OCI-LY7 (cell line): ENCODE measurements around the gene SMPD2. TPM values are rescaled to one million over a fixed set of nuclear protein-coding genes. Genes with fewer than 3 reads are reported as not detected.

Experiments
- BruUV-seq: library from RNA; stranded (reverse); fragments of 400-500 nt; replicated peaks from 2 replicates; lab custom pipeline; 2021; lab: Mats Ljungman, UMichigan
- CTCF ChIA-PET: fragments of 300-600 bp; sonication (Branson Sonifier 250); formaldehyde crosslinking; loops from one replicate; lab custom pipeline; 2022; ENCODE audit warnings: antibody characterized with exemption; ENCODE audit not compliant: unreplicated experiment; lab: Charles Lee
- POLR2A ChIA-PET: fragments of 300-600 bp; sonication (Branson Sonifier 250); formaldehyde crosslinking; loops from one replicate; lab custom pipeline; 2022; ENCODE audit warnings: antibody characterized with exemption; lab: Charles Lee
- DNase-seq: peaks from one replicate; pipeline ENCODE4 v3.0.0-alpha.2; 2015; ENCODE audit warnings: low spot score
- H2AFZ ChIP-seq: fragments of 200-600 bp; sonication (generic), shearing (Covaris generic); 2 replicates; pipeline ENCODE4 v1.6.1; 2014; ENCODE audit warnings: mild to moderate bottlenecking, antibody characterized with exemption, low read length, moderate library complexity
- H3K27ac ChIP-seq: fragments of 200-600 bp; sonication (generic); 2 replicates; pipeline ENCODE4 v1.5.1; 2014; ENCODE audit warnings: mixed run types, low read depth, mild to moderate bottlenecking, moderate library complexity, low read length, inconsistent platforms; ENCODE audit not compliant: poor library complexity, severe bottlenecking
- H3K36me3 ChIP-seq: fragments of 200-600 bp; sonication (generic); 2 replicates; pipeline ENCODE4 v1.6.1; 2014; ENCODE audit warnings: mild to moderate bottlenecking, antibody characterized with exemption, low read length, moderate library complexity, mixed read lengths; ENCODE audit not compliant: insufficient read depth
- H3K4me1 ChIP-seq: fragments of 200-600 bp; sonication (generic); 2 replicates; pipeline ENCODE4 v1.5.1; 2014; ENCODE audit warnings: mild to moderate bottlenecking, low read length; ENCODE audit not compliant: insufficient read depth, poor library complexity, severe bottlenecking
- H3K4me2 ChIP-seq: fragments of 200-600 bp; sonication (generic); 2 replicates; pipeline ENCODE4 v1.6.1; 2014; ENCODE audit warnings: mild to moderate bottlenecking, low read length
- H3K4me3 ChIP-seq: fragments of 200-600 bp; sonication (generic); 2 replicates; pipeline ENCODE4 v1.5.1; 2014; ENCODE audit warnings: mild to moderate bottlenecking, low read depth, low read length; ENCODE audit not compliant: poor library complexity, severe bottlenecking
- H3K79me2 ChIP-seq: fragments of 200-600 bp; sonication (generic); 2 replicates; pipeline ENCODE4 v1.6.1; 2016; ENCODE audit warnings: low read depth, mild to moderate bottlenecking, low read length, moderate library complexity, mixed read lengths; ENCODE audit not compliant: insufficient read depth
- H3K9me2 ChIP-seq: fragments of 200-600 bp; sonication (generic); 2 replicates; pipeline ENCODE4 v1.6.1; 2016; ENCODE audit warnings: mild to moderate bottlenecking, low read length, mixed read lengths; ENCODE audit not compliant: insufficient read depth
- H3K9me3 ChIP-seq: fragments of 200-600 bp; sonication (generic); 2 replicates; pipeline ENCODE4 v1.6.1; 2014; ENCODE audit warnings: mild to moderate bottlenecking, mixed run types, low read length, mixed read lengths
- H4K20me1 ChIP-seq: fragments of 200-600 bp; sonication (generic); 2 replicates; pipeline ENCODE4 v1.6.1; 2014; ENCODE audit warnings: mild to moderate bottlenecking, antibody characterized with exemption, low read length, moderate library complexity, mixed read lengths; ENCODE audit not compliant: insufficient read depth
- EZH2phosphoT487 ChIP-seq: fragments of 200-600 bp; sonication (generic); IDR thresholded peaks from 2 replicates; pipeline ENCODE4 v1.6.1; 2018; ENCODE audit warnings: low read depth, borderline replicate concordance, mild to moderate bottlenecking, mixed run types, antibody characterized with exemption, low read length, moderate library complexity, mixed read lengths
- intact Hi-C: fragments of 100-400 bp; cut with micrococcal nuclease; formaldehyde crosslinking; loops from one replicate; pipeline ENCODE4 v1.10.0; 2022; ENCODE audit not compliant: unreplicated experiment
- total RNA-seq, 2 experiments: library from RNA; depleted of rRNA in 1 of 2; stranded (reverse); fragments of >200 nt in 1 of 2; shearing (Covaris generic) in 1 of 2; gene quantifications; 2 replicates each; pipeline ENCODE4 v1.2.3, GENCODE V29; 2014 to 2022
- TF ChIP-seq, protein P1 (sequence below): fragments of 200-600 bp; sonication (generic); conservative IDR thresholded peaks from 2 replicates; pipeline ENCODE4 v1.5.1; 2014; ENCODE audit warnings: mild to moderate bottlenecking, antibody characterized with exemption, low read length, moderate library complexity, mixed read lengths

SMPD2 gene
- total RNA-seq, 2 experiments from 2014 or later: 15.9 to 24.4 TPM

- intact Hi-C loops: no loop called here
- POLR2A ChIA-PET: no interaction called here
- H3K4me2 ChIP-seq: no peak overlapping the region
- peaks cover 13% of the 10 kb centered on the region for H3K4me1 ChIP-seq
- H3K36me3 ChIP-seq: no peaks in the 10 kb centered on the region
- no peaks in the 10 kb centered on the region for H3K79me2 ChIP-seq
- H3K27ac ChIP-seq: no peak overlapping the region
- H3K4me3 ChIP-seq: no peak overlapping the region
- H2AFZ ChIP-seq: no peak overlapping the region
- no peaks in the 10 kb centered on the region for H3K9me3 ChIP-seq
- no TSS peak for BruUV-seq
- H3K9me2 ChIP-seq: no peaks in the 10 kb centered on the region
- H4K20me1 ChIP-seq: no peaks in the 10 kb centered on the region
- CTCF ChIA-PET: no interaction called here
- TF ChIP-seq, protein P1, sequence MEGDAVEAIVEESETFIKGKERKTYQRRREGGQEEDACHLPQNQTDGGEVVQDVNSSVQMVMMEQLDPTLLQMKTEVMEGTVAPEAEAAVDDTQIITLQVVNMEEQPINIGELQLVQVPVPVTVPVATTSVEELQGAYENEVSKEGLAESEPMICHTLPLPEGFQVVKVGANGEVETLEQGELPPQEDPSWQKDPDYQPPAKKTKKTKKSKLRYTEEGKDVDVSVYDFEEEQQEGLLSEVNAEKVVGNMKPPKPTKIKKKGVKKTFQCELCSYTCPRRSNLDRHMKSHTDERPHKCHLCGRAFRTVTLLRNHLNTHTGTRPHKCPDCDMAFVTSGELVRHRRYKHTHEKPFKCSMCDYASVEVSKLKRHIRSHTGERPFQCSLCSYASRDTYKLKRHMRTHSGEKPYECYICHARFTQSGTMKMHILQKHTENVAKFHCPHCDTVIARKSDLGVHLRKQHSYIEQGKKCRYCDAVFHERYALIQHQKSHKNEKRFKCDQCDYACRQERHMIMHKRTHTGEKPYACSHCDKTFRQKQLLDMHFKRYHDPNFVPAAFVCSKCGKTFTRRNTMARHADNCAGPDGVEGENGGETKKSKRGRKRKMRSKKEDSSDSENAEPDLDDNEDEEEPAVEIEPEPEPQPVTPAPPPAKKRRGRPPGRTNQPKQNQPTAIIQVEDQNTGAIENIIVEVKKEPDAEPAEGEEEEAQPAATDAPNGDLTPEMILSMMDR: no peak
- no peak for TF ChIP-seq EZH2phosphoT487
- no peak for DNase-seq
Observed at GRCh38 chr6:109428889-109429477, 11.5 kb upstream of the SMPD2 start.

DNA sequence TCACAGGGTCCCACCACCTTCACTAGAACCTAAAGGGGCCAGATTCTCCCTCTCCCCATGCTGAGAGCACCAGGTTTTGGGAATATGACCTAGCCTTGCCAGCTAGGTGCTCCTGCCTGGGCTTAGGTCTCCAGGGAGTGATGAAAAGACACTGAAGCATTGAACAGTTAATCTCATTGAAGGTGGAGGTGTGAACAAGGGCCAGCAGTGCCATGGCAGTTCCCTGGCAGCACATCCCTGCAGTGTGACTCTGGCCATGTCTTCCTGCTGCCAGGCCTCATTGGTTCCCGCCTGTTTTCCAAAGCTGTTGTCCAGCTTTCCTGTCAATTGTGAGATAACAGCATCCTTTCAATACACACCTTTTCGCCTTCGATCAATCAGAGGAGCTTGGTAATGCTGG is 11.0 kb upstream of the SMPD2 start:
- no peaks in the 10 kb centered on the region for H3K9me2 ChIP-seq
- DNase-seq: no peak
- ChIA-PET CTCF (no interaction called here), POLR2A (no interaction called here)
- no peaks in the 10 kb centered on the region for H3K79me2 ChIP-seq
- H4K20me1 ChIP-seq: no peaks in the 10 kb centered on the region
- H2AFZ ChIP-seq: no peak overlapping the region
- H3K27ac ChIP-seq: no peak overlapping the region
- peaks cover 8% of the 10 kb centered on the region for H3K4me1 ChIP-seq
- H3K4me3 ChIP-seq: no peak overlapping the region
- no peaks in the 10 kb centered on the region for H3K9me3 ChIP-seq
- H3K4me2 ChIP-seq: no peak overlapping the region
- no TSS peak for BruUV-seq
- no peaks in the 10 kb centered on the region for H3K36me3 ChIP-seq
- TF ChIP-seq EZH2phosphoT487: no peak
- TF ChIP-seq, protein P1: no peak
- intact Hi-C loops: no loop called here

DNA sequence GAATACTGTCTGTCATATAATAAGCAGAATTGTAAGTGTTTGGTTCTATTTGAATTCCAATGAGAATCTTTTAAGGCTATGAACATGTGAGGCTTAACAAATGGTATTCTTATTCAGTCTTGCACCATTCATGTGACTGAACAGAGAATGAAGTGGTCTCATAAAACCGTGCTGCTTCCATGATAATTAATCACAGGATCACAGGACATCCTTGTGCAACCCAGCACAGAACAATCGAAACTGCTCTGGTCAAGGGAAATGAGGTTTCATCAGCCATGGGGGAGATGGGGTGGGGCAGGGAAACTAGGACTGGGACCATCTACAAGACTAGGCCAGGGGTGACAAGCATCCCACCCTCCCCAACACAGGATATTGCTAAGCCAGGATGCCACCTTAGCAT is 6.1 kb upstream of the SMPD2 start:
- DNase-seq: no peak
- Histone ChIP-seq H3K4me1 (peaks cover 2% of the 10 kb centered on the region), H2AFZ (no peak overlapping the region), H3K9me2 (no peaks in the 10 kb centered on the region), H4K20me1 (no peaks in the 10 kb centered on the region), H3K4me2 (no peak overlapping the region), H3K36me3 (no peaks in the 10 kb centered on the region), H3K4me3 (no peak overlapping the region), H3K79me2 (no peaks in the 10 kb centered on the region), H3K27ac (no peak overlapping the region), H3K9me3 (no peaks in the 10 kb centered on the region)
- BruUV-seq: no TSS peak
- intact Hi-C loops: no loop called here
- ChIA-PET CTCF (interaction anchor here (0.5 kb wide), 1 partner anchor 238 kb away, joined by 3 read pairs; no protein-coding TSS in a partner anchor), POLR2A (interaction anchor here (1.6 kb wide), 1 partner anchor 48 kb away, joined by 3 read pairs; no protein-coding TSS in a partner anchor)
- TF ChIP-seq EZH2phosphoT487: no peak
- TF ChIP-seq, protein P1: no peak
